AG20443 (cell line): ENCODE data around the gene SLC9A6.
A peak's percentile ranks its signal among the peaks of the same experiment; 100 is the strongest.

Experiments used
- DNase-seq: peaks from one replicate; pipeline ENCODE4 v3.0.0; 2012; ENCODE audit warnings: low spot score, mixed read lengths

Gene SLC9A6

GRCh38 chrX:135985157-135985972 is at the start of gene SLC9A6:
Gene SLC9A6 (plus strand): TSS chrX:135985435. CDS start chrX:135985659, 224 bp downstream.
- DNase-seq, result peak; percentile 81

GRCh38 chrX:135944486-135944885 is 40.7 kb upstream of the SLC9A6 start:
- no peak for DNase-seq

DNA sequence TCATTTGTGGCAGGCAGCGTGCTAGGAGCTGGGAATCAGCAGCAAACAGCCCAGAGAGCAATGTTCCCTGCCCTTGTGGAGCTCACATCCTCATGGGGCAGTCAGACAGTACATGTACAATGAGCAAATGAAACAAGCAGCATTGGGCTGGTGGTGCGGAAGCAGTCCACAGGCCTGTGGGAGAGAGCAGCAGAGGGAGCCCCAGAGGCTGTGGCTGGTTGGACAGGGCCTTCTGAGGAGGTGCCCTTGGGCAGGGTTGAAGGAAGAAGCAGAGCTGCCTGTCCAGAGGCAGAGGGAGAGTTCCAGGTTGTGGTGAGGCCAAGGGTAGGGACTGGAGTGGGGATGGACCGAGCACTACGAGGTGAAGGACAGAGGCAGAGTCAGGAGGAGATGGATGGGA is 33.9 kb upstream of the SLC9A6 start:
- DNase-seq, result no peak

DNA sequence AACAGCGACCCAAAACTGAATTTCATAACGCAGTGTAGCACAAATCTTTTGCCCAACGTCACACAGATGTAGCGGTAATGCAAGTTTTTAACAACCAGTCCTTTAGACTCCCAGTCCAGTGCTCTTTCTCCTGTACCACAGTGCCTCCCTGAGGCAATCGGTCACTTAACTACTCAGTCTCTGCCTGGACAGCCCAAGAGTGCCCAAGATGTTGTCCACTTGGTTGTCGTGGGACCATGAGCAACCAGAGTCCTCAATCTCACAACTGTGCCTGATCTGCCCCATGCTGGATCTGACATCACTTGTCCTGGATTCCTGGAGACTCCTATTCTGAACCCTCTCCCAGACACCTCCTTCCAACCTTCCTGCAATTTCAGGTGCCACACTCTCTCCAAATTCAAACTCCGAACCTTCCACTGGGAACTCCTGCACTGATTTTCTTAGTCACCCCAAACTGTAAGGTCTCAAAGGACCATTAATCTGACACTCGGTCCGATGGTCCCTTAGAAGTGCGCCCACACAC is 12.1 kb upstream of the SLC9A6 start:
- peak; percentile 16 for DNase-seq

GRCh38 chrX:135973548-135974278 is 11.5 kb upstream of the SLC9A6 start, which contains the start of gene MMGT1:
Gene MMGT1 (minus strand): TSS chrX:135973988. CDS start chrX:135973675, 313 bp downstream.
- DNase-seq, result peak; percentile 94

DNA sequence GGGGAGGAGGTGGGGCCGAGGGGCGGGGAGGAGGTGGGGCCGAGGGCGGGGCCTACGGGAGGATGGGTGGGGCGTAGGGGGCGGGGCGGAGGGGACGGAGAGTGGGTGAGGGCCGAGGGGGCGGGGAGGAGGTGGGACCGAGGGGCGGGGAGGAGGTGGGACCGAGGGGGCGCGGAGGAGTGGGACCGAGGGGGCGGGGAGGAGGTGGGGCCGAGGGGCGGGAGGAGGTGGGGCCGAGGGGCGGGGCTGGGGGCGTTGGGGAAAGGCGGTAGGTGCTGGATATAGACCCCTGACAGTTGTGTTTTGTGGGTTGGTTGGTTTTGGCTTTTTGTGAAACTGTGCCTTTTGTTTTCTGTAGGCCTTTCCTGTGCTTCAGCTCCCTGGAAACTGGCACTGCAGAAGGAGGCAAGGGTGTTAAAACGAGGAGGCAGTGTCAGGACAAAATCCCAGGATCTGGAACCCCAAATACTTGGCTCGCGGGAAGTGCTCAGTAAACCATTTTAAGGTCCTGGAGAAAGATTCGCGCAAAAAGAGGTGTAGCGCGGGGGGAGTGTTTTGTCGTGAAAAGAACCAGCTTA is 10.9 kb upstream of the SLC9A6 start:
- DNase-seq, result no peak

- no peak for DNase-seq
Measured at GRCh38 chrX:135975421-135975820, 9.8 kb upstream of the SLC9A6 start.

DNA sequence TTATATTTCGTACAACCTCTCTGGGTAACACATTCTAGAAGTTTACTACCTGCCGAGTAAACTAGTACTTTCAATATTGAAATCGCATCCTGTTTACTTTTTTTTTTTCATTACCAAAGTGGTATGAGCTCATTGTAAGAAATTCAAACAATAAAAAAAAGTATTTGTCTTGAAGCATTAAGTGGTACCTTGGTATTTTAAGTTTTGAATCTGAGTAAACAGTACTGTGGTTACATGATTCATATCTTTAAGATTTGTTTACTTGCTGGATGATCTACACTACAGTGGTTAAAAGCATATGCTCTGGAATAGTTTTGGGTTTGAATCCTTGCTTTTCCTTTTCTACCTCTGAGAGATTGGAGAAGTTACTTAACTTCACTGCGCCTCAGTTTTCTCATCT is 7.6 kb upstream of the SLC9A6 start:
- DNase-seq, result no peak

- DNase-seq, result no peak
Measured at GRCh38 chrX:135981010-135981409, 4.2 kb upstream of the SLC9A6 start.

DNA sequence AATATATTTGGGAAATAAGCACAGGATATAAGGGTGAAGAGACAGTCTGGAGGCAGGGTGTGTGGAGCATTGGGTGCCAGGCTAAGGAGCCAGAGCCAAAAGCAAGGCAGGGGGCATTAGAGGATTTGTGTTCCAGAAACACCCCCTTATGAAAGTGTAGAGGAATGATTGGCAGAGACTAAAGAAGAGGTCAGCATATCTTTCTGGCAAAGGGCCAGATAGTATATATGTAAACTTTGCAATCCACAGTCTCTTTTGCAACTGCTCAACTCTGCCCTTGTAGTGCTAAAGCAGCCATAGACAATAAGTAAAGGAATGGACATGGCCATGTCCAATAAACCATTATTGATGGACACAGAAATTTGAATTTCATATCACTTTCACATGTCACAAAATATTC is 3.6 kb upstream of the SLC9A6 start:
- DNase-seq, result no peak

GRCh38 chrX:135982860-135983259 is 2.4 kb upstream of the SLC9A6 start:
- DNase-seq, result no peak

GRCh38 chrX:135984256-135984655 is 979 bp upstream of the SLC9A6 start:
- DNase-seq, result no peak

DNA sequence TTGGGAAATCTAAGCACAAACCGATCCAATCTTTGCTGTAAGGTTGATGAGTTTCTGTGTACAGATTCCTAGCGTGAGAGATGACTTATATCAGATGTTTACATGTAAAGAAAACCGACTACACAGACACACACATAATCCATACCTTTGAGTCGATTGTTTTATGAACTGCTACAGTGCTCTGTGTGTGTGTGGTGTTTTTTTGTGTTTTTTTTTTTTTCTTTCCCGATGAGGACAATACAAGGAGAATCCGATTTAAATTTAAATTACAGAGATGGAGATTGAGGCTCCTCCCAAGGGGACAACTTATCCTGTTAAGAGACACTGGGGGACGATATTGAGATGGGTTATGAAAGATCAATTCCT is 461 bp upstream of the SLC9A6 start:
- DNase-seq, result no peak

- DNase-seq, result no peak
Measured at GRCh38 chrX:135985973-135986310, 707 bp downstream of the SLC9A6 start.

DNA sequence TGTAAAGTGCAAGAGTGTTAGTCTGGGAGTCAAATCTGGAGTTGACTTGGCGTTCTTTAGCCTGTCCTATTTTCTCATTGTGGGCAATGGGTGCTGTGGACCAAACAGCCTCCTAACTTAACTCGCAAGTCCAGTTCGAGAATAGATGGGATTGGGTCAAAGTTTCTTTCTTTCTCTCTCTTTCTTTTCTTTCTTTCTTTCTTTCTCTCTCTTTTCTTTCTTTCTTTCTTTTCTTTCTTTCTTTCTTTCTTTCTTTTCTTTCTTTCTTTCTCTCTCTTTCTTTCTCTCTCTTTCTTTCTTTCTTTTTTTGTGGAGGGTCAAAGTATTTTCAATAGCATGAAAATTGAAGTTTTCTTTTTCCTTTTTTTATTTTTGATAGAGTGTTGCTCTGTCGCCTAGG is 3.0 kb downstream of the SLC9A6 start:
- DNase-seq, result no peak

- no peak for DNase-seq
Measured at GRCh38 chrX:136015016-136015415, 29.8 kb downstream of the SLC9A6 start.

DNA sequence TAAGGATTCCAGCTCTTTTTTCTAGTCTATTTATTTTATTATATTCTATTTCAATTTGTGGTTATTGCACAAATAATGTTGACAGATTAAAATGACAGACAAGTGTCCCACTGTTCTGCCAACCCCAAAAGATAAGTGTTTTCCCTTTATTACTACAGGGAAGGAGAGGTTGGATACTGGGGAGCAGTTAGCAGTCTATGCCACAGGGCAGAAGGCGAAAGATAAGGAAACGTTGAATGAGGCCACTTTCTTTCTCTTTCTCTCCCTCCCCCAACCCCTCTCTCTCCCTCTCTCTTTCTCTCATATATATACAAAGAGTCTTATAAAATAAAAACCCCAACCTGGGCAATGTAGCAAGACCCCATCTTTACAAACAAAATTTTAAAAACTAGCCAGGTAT is 31.6 kb downstream of the SLC9A6 start:
- DNase-seq, result no peak

GRCh38 chrX:136019226-136019625 is 34.0 kb downstream of the SLC9A6 start:
- no peak for DNase-seq

DNA sequence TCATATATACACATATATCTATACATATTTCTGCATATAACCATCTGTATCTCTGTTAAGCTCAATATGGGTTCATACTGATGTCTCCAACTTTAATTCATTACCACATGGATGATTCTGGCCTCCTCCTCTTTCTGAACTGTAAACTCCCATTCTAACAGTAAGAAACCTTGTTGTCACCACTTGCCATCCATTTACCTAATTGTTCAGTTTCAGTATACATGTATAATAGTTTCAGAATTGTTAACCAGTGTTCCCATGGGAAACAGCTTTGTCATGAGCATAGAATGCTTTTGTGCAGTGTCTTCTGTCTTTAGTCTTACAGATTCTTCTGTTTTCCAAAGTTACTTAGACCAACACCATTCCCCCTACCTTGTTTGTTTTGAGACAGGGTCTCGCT is 35.9 kb downstream of the SLC9A6 start:
- DNase-seq, result no peak

DNA sequence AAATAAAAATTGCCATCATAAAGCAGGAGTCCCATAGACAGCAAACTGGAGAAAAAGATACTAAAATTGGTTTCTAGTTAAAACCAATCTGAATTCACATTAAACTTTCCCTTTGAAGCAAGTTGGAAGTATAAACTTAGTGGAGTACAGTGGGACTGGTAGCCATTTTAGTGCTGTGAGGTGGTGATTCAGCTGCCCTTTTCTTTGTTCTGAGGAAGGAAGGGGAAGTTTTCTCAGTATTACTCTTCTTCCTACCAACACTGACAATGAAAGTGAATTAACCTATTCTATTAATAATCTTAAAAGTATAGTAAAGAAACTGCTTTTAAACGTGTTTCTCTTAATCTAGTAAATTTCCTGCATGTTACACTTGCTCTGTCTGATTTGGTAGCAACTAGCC is 36.7 kb downstream of the SLC9A6 start:
- no peak for DNase-seq

DNA sequence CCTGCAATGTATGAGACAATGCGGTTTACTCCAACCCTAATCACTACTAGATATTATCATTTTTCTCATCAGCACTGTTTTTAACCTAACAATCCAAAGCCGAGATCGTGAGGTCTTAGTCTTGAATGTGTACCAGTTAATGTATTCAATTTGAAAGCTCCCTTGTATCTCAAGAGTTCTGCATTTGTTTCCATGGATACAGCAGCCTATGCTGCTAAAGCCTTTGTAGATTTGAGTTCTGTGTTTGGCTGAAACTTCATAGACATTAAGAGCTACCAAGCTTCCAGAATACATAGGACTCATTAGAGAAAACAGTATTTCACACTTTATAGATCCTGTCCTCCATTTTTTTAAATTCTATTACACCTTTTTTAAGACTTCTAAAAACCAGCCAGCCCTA is 39.9 kb downstream of the SLC9A6 start:
- DNase-seq, result no peak

DNA sequence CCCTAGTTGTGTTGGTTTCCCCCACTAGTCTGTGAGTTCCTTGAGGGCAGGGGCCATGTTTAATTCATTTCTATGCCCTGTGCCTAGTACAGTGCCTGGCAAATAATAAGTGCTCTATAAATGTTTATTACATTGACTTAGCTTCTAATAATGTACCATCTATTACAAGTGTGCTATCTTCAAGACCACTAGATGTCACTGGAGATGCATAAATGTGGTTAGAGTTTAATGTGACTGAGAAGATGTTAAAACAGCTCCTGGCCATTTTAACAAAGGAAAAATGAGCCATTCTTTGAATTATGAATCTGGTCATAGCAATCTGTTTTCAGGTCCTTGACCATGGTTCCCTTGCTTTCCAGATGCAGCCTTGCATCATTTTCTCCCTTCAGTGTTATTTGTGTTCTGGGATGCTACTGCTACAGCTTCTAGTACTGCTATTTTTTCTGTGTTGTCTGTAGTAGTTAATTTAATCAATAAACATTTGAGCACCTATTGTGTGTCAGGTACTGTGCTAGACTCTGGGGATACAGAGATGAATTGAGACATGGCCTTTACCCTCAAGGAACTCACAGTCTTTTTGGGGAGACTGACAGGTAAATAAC is 43.2 kb downstream of the SLC9A6 start:
- DNase-seq, result peak; percentile 23

DNA sequence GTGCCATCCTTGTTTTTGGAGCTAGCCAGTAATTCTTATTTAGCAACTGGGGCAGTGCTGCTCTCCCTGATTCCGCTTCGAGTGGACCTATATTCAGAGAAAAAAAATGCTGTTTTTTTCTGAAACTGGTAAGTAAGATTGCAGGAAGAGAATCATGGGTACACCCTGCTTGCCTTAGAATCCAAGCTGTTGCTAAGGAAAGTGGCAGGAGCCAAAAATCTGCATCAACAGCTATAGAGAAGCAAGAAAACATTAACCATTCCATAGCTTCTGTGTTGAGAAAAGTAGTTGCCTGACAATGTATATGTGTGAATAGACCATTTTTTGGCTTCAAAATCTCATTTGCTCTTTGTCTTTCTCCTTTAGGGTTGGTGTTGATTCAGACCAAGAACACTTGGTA is 44.5 kb downstream of the SLC9A6 start:
- DNase-seq, result no peak
